ENCODE data around the gene ANKRD63.

GRCh38 chr15:40280260-40281056 is 2.4 kb downstream of the ANKRD63 start:
- TF ChIP-seq CTCF (IDR thresholded peaks at IDR 0.05) (no peak), EP300 (IDR thresholded peaks at IDR 0.05) (no peak), POLR2AphosphoS5 (IDR thresholded peaks at IDR 0.05) (no peak)

All from sigmoid colon (tissue), 4 donors.